Osteoblast (primary cell): ENCODE data around the gene STON2. TPM values are rescaled to one million over a fixed set of nuclear protein-coding genes. Genes with fewer than 3 reads are reported as not detected.
"Not testable (repeated sequence)": the region's sequence is repeated elsewhere in the genome, so short reads cannot be mapped to it uniquely, and the experiment has no call there.

ENCODE experiments used
- DNase-seq: peaks from one replicate; pipeline ENCODE4 v3.0.0; 2011; ENCODE audit warnings: low spot score, mixed read lengths; ENCODE audit not compliant: insufficient read length; ENCODE audit errors: missing footprints
- H2AFZ ChIP-seq: 2 replicates; pipeline ENCODE4 v1.6.0; 2011; ENCODE audit warnings: mild to moderate bottlenecking, low read length
- H3K27ac ChIP-seq: 2 replicates; pipeline ENCODE4 v1.5.1; 2011; ENCODE audit warnings: mild to moderate bottlenecking, low read depth, low read length, moderate library complexity
- H3K27me3 ChIP-seq: 2 replicates; pipeline ENCODE4 v1.6.0; 2012; ENCODE audit warnings: mild to moderate bottlenecking, control low read depth, inconsistent platforms, low read length, moderate library complexity; ENCODE audit not compliant: insufficient read depth
- H3K36me3 ChIP-seq: 2 replicates; pipeline ENCODE4 v1.5.1; 2011; ENCODE audit warnings: mild to moderate bottlenecking, low read length, control low read depth, moderate library complexity; ENCODE audit not compliant: insufficient read depth
- H3K4me1 ChIP-seq: 2 replicates; pipeline ENCODE4 v1.5.1; 2011; ENCODE audit warnings: mild to moderate bottlenecking, low read length, control low read depth, moderate library complexity; ENCODE audit not compliant: insufficient read depth
- H3K4me2 ChIP-seq: 2 replicates; pipeline ENCODE4 v1.6.0; 2011; ENCODE audit warnings: mild to moderate bottlenecking, low read length; ENCODE audit not compliant: insufficient read depth
- H3K4me3 ChIP-seq: fragments of 200-600 bp; sonication (generic); 3 replicates; pipeline ENCODE4 v1.5.1; 2012; ENCODE audit warnings: mild to moderate bottlenecking, low read length, inconsistent platforms; ENCODE audit not compliant: insufficient read depth
- H3K79me2 ChIP-seq: 2 replicates; pipeline ENCODE4 v1.6.0; 2012; ENCODE audit warnings: mild to moderate bottlenecking, low read length, control low read depth, inconsistent platforms; ENCODE audit not compliant: insufficient read depth
- H3K9me3 ChIP-seq: 2 replicates; pipeline ENCODE4 v1.5.1; 2011; ENCODE audit warnings: low read depth, low read length, control low read depth
- H4K20me1 ChIP-seq: 2 replicates; pipeline ENCODE4 v1.6.0; 2012; ENCODE audit warnings: mild to moderate bottlenecking, low read length, control low read depth; ENCODE audit not compliant: insufficient read depth
- CTCF ChIP-seq: IDR thresholded peaks from 2 replicates; pipeline ENCODE4 v1.5.1; 2011; ENCODE audit warnings: mild to moderate bottlenecking, low read depth, low read length, moderate library complexity; ENCODE audit errors: extremely low read depth
- total RNA-seq: library from RNA; depleted of rRNA; stranded (reverse); fragments of >200 nt; gene quantifications from 2 replicates; pipeline ENCODE4 v1.2.3, GENCODE V29; 2012

STON2 gene
- total RNA-seq, 1 donor, result 49.6 TPM

- H4K20me1 ChIP-seq, result no peaks in the 10 kb centered on the region
Observed at GRCh38 chr14:81245771-81246170, 154.4 kb downstream of the STON2 start.

GRCh38 chr14:81244431-81244830 is 155.7 kb downstream of the STON2 start:
- not testable (repeated sequence) for H3K27ac ChIP-seq, H3K4me3 ChIP-seq, H2AFZ ChIP-seq, H3K36me3 ChIP-seq, H3K4me2 ChIP-seq, DNase-seq, H3K9me3 ChIP-seq, H4K20me1 ChIP-seq, H3K27me3 ChIP-seq, H3K79me2 ChIP-seq, H3K4me1 ChIP-seq

More at GRCh38 chr14:81245771-81246170, 154.4 kb downstream of the STON2 start:
- Histone ChIP-seq H2AFZ (no peak overlapping the region), H3K4me1 (no peaks in the 10 kb centered on the region), H3K4me3 (no peak overlapping the region), H3K9me3 (no peaks in the 10 kb centered on the region), H3K27me3 (no peaks in the 10 kb centered on the region), H3K27ac (no peak overlapping the region), H3K4me2 (no peak overlapping the region), H3K36me3 (no peaks in the 10 kb centered on the region), H3K79me2 (no peaks in the 10 kb centered on the region)
- no peak for TF ChIP-seq CTCF
- no peak for DNase-seq

- H3K4me1 ChIP-seq, result no peaks in the 10 kb centered on the region
- no peak overlapping the region for H3K4me3 ChIP-seq
- no peak overlapping the region for H3K4me2 ChIP-seq
- TF ChIP-seq CTCF, result no peak
- no peaks in the 10 kb centered on the region for H4K20me1 ChIP-seq
- H3K27ac ChIP-seq, result no peak overlapping the region
- no peak for DNase-seq
- no peaks in the 10 kb centered on the region for H3K27me3 ChIP-seq
- H2AFZ ChIP-seq, result no peak overlapping the region
- no peaks in the 10 kb centered on the region for H3K79me2 ChIP-seq
- no peaks in the 10 kb centered on the region for H3K9me3 ChIP-seq
- no peaks in the 10 kb centered on the region for H3K36me3 ChIP-seq
Observed at GRCh38 chr14:81243499-81243898, 156.6 kb downstream of the STON2 start.

GRCh38 chr14:81236849-81237248 is 163.3 kb downstream of the STON2 start:
- not testable (repeated sequence) for H2AFZ ChIP-seq, H3K27ac ChIP-seq, H4K20me1 ChIP-seq, H3K4me3 ChIP-seq, DNase-seq, H3K9me3 ChIP-seq, H3K4me1 ChIP-seq, H3K79me2 ChIP-seq, H3K36me3 ChIP-seq, H3K4me2 ChIP-seq, H3K27me3 ChIP-seq

- Histone ChIP-seq H2AFZ (no peak overlapping the region), H3K79me2 (no peaks in the 10 kb centered on the region), H3K36me3 (no peaks in the 10 kb centered on the region), H3K27ac (no peak overlapping the region), H3K4me2 (no peak overlapping the region), H3K9me3 (no peaks in the 10 kb centered on the region), H3K4me3 (no peak overlapping the region), H3K4me1 (no peaks in the 10 kb centered on the region), H3K27me3 (no peaks in the 10 kb centered on the region), H4K20me1 (no peaks in the 10 kb centered on the region)
- no peak for TF ChIP-seq CTCF
- DNase-seq, result no peak
Observed at GRCh38 chr14:81236138-81236537, 164.0 kb downstream of the STON2 start.
